Measurements from ENCODE around the gene NHERF1. TPM values are rescaled to one million over a fixed set of nuclear protein-coding genes. Genes with fewer than 3 reads are reported as not detected.

NHERF1 gene
- polyA plus RNA-seq, 1 donor (not counting 4 experiments of a cell fraction or from before 2014, with no cell fraction given) = 45.6 TPM

GRCh38 chr17:74772053-74772452, 23.6 kb downstream of the NHERF1 start:
- H3K4me2 ChIP-seq (ENCODE audit: control insufficient read depth, extremely low read depth, insufficient read depth, low read depth, low read length) = no peak overlapping the region
- no peak overlapping the region for H3K27ac ChIP-seq (ENCODE audit: control insufficient read depth, insufficient read depth, low read length)
- DNase-seq (ENCODE audit: low read depth, low spot score) (no peak), FAIRE-seq (no peak)
- H3K27me3 ChIP-seq (ENCODE audit: control insufficient read depth, extremely low read depth, insufficient read depth, low read length) = no peaks in the 10 kb centered on the region
- no peak overlapping the region for H3K9ac ChIP-seq (ENCODE audit: control insufficient read depth, extremely low read depth, insufficient read depth, low read length)
- H3K9me3 ChIP-seq (ENCODE audit: control insufficient read depth, low read depth, low read length) = no peaks in the 10 kb centered on the region
- H3K4me3 ChIP-seq (ENCODE audit: control insufficient read depth in 2 of 3, extremely low read depth in 1 of 3, insufficient read depth in 2 of 3, low read depth in 1 of 3, low read length in 3 of 3) = no peak overlapping the region
- H3K36me3 ChIP-seq (ENCODE audit: control insufficient read depth in 2 of 2, extremely low read depth in 1 of 2, insufficient read depth in 2 of 2, low read length in 2 of 2) = peaks cover 28 to 43% of the 10 kb centered on the region in 2 experiments
- H2AFZ ChIP-seq (ENCODE audit: control insufficient read depth, low read length) = no peak overlapping the region
- peaks cover 26% of the 10 kb centered on the region for H3K79me2 ChIP-seq (ENCODE audit: control insufficient read depth, insufficient read depth, low read length)
- peaks cover 4% of the 10 kb centered on the region for H3K4me1 ChIP-seq (ENCODE audit: control insufficient read depth, extremely low read depth, insufficient read depth, low read length)
- H4K20me1 ChIP-seq (ENCODE audit: control insufficient read depth, extremely low read depth, insufficient read depth, low read length) = no peaks in the 10 kb centered on the region
- TF ChIP-seq EZH2 (IDR thresholded peaks at IDR 0.05; ENCODE audit: low read length) (no peak), CTCF (optimal IDR thresholded peaks at IDR 0.05 in 1 of 3, IDR thresholded peaks at IDR 0.05 in 1 of 3, conservative IDR thresholded peaks at IDR 0.05 in 1 of 3; ENCODE audit: extremely low read depth in 1 of 3, insufficient read depth in 2 of 3, low read length in 3 of 3) (no peak)
- dilution Hi-C loops (cut with MboI; ENCODE audit: extremely low pct_ligation_motif_present, low sequenced_read_pairs) = no loop called here
- no peaks in the 10 kb centered on the region for H3K9me1 ChIP-seq (ENCODE audit: control insufficient read depth, extremely low read depth, insufficient read depth, low read length)

- Histone ChIP-seq H3K4me2 (ENCODE audit: control insufficient read depth, extremely low read depth, insufficient read depth, low read depth, low read length) (no peak overlapping the region), H3K4me1 (ENCODE audit: control insufficient read depth, extremely low read depth, insufficient read depth, low read length) (peaks cover 8% of the 10 kb centered on the region), H3K27ac (ENCODE audit: control insufficient read depth, insufficient read depth, low read length) (no peak overlapping the region), H3K36me3 (ENCODE audit: control insufficient read depth in 2 of 2, extremely low read depth in 1 of 2, insufficient read depth in 2 of 2, low read length in 2 of 2) (peaks cover 30 to 34% of the 10 kb centered on the region in 2 experiments), H3K79me2 (ENCODE audit: control insufficient read depth, insufficient read depth, low read length) (peaks cover 36% of the 10 kb centered on the region), H4K20me1 (ENCODE audit: control insufficient read depth, extremely low read depth, insufficient read depth, low read length) (no peaks in the 10 kb centered on the region), H3K9me1 (ENCODE audit: control insufficient read depth, extremely low read depth, insufficient read depth, low read length) (no peaks in the 10 kb centered on the region), H3K9ac (ENCODE audit: control insufficient read depth, extremely low read depth, insufficient read depth, low read length) (no peak overlapping the region), H3K4me3 (ENCODE audit: control insufficient read depth in 2 of 3, extremely low read depth in 1 of 3, insufficient read depth in 2 of 3, low read depth in 1 of 3, low read length in 3 of 3) (no peak overlapping the region), H3K9me3 (ENCODE audit: control insufficient read depth, low read depth, low read length) (no peaks in the 10 kb centered on the region), H3K27me3 (ENCODE audit: control insufficient read depth, extremely low read depth, insufficient read depth, low read length) (no peaks in the 10 kb centered on the region), H2AFZ (ENCODE audit: control insufficient read depth, low read length) (no peak overlapping the region)
- no peak for TF ChIP-seq EZH2 (IDR thresholded peaks at IDR 0.05; ENCODE audit: low read length)
- TF ChIP-seq CTCF (optimal IDR thresholded peaks at IDR 0.05 in 1 of 3, IDR thresholded peaks at IDR 0.05 in 1 of 3, conservative IDR thresholded peaks at IDR 0.05 in 1 of 3; ENCODE audit: extremely low read depth in 1 of 3, insufficient read depth in 2 of 3, low read length in 3 of 3) = no peak
- dilution Hi-C loops (cut with MboI; ENCODE audit: extremely low pct_ligation_motif_present, low sequenced_read_pairs) = no loop called here
- FAIRE-seq = no peak
- no peak for DNase-seq (ENCODE audit: low read depth, low spot score)
Observed at GRCh38 chr17:74773414-74773813, 25.0 kb downstream of the NHERF1 start.
